ENCODE measurements around the gene SP1.
"Not testable (repeated sequence)": the region's sequence is repeated elsewhere in the genome, so short reads cannot be mapped to it uniquely, and the experiment has no call there.

The SP1 gene

DNA sequence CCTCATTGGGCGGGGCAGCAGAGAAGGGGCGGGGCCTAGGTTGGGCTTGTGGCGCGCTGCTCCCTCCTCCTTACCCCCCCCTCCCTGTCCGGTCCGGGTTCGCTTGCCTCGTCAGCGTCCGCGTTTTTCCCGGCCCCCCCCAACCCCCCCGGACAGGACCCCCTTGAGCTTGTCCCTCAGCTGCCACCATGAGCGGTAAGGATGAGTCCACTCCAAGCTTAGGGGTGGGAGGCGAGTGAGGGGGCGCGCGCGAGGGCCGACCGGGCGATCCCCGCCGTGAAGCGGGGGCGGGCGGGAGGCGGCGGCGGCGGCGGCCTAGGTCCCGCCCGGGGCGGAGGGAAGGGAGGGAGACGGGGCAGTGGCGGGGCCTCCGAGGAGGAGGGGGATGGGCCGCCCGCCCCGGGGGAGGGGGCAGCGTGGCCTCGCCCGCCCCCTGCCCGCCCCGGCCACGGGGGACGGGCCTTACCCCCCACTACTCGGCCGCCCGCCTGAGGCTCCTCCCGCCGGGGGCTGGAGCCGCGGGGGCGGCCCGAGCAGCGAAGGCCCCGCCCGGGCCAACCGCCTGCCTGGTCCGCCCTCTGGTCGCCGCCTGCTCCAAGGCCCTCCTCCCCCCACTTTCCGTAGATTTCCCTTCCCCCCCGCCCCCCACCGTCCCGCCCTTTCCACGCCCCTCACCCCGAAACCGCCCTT, at the start of gene SP1:
Gene SP1, plus strand, starts transcription at position 73 of the 690 bp plus-strand sequence. Its CDS starts 116 bp downstream, at position 189.
- FAIRE-seq, result no peak

DNA sequence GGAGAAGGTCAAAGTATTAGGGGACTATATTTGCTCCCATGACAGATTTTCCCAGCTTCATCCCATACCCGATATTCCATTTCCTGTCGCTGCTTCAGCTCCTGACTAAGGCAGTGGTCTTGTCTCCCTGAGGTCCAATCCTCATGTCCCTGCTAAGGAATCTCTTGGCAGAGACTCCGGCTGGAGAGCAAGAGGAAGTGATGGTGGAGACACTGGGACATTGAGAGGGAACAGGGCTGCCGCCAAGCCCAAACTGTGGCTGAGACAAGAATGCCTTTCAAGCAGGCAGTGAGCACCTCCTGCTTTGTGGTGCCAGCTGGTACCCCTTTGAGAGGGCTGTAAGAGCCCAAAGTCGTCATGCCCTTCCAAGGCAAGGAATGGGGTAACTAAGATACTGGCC, 49.3 kb upstream of the SP1 start:
- no peak for FAIRE-seq

DNA sequence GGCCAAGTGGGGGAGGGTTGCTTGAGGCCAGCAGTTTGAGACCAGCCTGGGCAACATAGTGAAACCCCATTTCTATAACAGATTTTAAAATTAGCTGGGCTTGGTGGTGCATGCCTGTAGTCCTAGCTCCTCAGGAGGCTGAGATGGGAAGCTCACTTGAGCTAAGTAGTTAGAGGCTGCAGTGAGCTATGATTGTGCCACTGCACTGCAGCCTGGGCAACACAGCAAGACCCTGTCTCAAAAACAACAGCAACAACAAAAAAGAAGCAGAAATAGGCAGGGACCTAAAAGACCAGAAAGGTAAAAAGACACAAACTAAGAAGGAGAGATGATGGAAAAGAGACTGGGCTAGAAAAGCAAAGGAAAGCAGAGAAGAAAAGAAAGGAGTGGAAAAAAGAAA, 47.6 kb upstream of the SP1 start:
- not testable (repeated sequence) for FAIRE-seq

- FAIRE-seq, result no peak
Observed at GRCh38 chr12:53332744-53333143, 47.2 kb upstream of the SP1 start.

DNA sequence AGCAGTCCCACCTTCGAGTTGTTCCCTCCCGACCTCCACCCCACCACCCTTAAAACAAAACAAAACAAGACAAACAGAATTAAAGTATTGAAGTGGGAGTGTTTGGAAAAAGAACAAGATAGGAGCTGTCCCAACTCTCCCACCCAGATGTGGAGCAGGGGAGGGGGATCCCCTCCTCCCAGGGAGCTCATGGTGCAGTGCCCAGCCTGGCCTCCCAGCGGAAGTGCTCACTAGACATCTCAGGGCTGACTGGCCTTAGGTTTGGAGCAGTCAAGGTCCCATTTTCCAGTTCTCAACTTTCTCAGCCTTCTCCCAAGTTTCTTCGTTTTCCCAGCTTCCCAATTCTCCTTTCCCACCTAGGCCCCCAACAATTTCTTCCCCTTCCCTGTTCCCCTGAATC, 46.7 kb upstream of the SP1 start:
- FAIRE-seq, result no peak

DNA sequence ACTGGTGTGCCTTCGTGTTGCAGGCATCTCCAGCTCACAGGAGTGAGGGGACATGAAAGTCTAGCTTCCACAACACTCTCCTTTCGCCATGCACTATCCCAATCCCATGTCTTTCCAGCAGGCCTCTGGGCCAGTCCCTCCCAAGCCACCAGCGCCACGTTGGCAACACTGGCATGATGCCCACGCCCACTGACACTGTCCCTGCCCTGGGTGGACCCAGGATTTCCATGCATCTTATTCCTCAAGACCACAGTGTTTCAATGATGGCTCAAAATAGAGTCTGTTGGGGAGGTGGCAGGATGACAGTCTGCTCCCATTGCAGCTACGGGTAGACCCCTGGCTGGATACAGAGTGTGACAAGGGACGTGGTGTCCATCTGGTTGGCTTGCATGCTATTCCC, 46.1 kb upstream of the SP1 start:
- FAIRE-seq, result no peak

DNA sequence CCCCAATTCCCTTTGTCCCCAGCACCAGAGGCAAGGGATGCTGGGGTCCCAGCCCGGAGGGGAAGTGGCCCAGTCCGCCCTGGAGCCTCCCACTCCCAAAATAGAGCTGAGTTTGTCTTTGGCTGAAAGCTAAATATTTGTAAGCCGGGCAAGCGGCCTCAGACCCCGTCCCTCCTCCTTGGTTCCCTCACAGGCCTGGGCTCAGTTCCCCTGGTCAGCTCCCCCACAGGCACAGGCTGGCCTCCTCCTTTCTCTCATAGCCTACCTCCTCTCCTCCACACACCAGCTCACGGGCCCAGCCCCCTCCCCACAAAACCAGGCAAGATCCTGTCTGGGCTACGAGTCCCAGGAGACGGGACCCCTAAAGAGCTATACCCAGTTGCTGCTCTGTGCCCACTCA, 45.2 kb upstream of the SP1 start:
- FAIRE-seq, result no peak

DNA sequence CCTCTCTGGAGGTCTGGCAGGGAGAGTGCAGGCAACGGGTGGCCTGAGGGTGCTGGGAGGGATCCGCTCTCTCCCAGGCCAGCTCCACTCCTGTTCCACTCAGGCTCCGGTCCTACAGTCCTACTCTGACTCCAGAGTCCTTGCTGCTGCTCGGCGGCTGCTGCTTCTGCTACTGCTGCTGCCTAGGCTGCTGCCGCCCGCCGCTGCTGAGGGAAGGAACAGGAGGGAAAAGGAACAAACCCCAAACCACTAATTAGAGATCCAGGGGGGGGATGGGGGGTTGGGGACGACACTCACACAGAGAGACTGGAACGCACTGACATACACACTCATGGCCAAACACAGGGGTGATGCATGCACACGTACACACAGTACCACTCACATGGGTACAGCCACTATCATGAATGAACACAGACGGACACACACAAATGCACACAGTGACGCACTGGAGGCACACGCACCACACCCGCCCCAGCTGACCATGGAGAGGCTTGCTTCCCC, 43.7 kb upstream of the SP1 start, which contains the start of gene SP7:
Gene SP7, minus strand, starts transcription at position 174 of the 501 bp plus-strand sequence. CDS start 708 bp downstream, outside the sequence.
- no peak for FAIRE-seq

DNA sequence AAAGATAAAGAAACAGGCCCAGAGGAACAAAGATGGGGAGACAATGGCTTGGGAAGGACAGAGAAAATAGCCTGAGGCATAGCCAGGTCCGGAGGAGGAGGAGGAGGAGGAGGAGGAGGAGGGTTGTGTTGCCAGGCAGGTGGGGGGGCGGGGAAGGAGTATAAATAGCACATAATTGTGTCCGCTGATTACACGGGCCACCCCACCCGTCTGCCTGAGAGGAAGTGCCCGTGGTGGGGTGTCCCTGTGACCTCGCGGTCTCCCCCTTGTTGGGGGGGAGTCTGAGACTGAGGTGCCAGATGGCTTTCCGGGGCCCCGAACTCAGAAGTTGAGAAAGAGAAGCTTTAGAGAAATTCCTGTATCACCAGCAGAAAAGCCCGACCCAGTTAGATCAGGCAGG, 42.0 kb upstream of the SP1 start:
- FAIRE-seq, result no peak

DNA sequence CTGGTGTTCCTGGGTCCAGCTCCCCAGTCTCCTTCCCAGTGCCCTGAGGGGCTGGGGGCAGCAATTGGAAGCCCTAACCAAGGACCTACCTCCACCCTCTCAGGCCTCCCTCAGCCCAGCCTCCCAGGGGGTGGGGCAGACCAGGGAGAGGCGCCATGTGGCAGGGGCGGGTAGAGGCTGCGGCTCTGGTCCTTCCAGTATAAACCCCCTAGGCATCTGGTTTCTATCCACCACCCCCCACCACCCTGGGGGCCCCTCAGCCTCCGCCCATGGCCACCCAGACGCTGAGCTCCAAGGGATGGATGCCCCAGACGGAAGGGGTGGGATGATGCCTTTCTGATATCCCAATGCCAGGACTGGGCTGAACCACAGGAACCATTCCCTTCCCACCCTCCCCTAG, 41.1 kb upstream of the SP1 start:
- FAIRE-seq, result no peak

GRCh38 chr12:53340398-53340797, 39.6 kb upstream of the SP1 start:
- FAIRE-seq, result no peak

DNA sequence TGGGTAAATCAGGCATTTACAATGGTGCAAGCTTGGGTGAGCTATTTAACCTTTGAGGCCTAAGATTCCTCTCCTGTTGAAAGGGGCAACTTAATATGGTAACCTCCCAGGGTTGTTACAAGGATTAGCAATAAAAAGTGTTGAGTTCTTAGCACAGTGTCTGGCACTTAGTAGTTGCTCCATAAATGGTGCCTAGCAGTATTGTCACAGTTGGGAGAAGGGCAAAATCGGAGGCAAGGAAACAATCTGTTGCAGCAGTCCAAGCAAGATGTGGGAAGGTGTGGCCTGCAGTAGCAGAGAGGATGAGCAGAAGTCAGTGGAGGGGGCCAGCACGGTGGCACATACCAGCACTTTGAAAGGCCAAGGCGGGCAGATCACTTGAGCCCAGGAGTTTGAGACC, 36.5 kb upstream of the SP1 start:
- FAIRE-seq, result no peak

DNA sequence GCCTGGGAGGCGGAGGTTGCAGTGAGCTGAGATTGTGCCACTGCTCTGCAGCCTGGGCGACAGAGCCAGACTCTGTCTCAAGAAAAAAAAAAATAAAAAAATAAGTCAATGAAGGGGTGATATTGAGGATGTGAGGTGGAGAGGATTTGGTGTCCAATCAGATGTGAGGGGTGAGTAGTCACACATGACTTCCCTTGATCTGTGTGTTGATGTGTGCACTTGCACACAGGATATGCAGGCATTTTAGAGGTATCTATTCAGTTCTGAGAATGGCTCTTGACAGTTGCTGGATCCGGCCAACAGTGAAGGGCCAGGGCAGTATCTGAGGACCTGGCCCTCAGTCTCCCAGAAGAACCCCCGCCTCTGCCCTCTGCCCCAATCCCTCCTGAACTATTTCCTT, 36.0 kb upstream of the SP1 start:
- FAIRE-seq, result no peak

GRCh38 chr12:53344487-53344823, 35.5 kb upstream of the SP1 start:
- no peak for FAIRE-seq

GRCh38 chr12:53344824-53345485, 35.0 kb upstream of the SP1 start:
- no peak for FAIRE-seq

GRCh38 chr12:53345486-53346188, 34.3 kb upstream of the SP1 start:
- no peak for FAIRE-seq

GRCh38 chr12:53346491-53346890, 33.5 kb upstream of the SP1 start:
- no peak for FAIRE-seq

- no peak for FAIRE-seq
Observed at GRCh38 chr12:53347905-53348304, 32.1 kb upstream of the SP1 start.

DNA sequence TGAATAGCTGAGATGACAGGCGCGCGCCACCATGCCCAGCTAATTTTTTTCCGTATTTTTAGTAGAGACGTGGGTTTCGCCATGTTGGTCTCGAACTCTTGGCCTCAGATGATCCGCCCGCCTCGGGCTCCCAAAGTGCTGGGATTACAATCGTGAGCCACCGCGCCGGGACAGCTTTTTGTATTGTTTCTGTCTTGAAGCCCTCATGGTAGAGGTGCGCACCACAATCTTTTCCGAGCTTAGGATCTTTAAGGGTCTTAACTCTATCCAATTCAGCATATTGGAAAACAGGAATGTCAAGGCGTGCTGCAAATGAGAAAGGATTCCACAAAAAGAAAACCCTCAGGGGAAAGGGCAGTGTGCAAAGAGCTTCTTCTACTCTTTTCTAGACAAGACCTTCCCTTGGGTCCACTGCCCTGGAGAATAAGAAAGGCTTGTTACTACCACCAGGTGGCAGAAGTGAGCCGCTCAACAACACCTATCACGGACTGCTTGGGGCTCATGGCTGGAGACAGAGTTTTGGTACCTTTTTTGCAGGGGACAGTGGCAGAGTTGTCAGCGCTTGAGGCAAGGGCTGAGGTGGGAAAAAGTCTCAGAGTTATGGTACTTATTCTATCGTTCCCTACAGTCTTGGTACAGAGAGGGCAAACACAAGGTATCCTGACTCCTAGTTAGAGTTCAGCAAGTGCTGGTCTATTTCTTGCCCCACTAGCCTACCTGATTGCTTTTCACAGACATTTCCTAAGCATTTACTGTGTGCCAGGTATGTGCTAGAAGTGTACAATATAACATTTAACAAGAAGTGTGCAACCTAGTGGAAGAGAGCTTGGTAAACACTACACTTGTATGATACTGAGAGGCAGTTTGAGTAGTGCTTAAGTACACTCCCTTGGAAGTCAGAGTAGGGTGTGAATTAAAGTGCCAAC, 27.4 kb upstream of the SP1 start:
- FAIRE-seq, result no peak

GRCh38 chr12:53353257-53353655, 26.7 kb upstream of the SP1 start:
- no peak for FAIRE-seq

DNA sequence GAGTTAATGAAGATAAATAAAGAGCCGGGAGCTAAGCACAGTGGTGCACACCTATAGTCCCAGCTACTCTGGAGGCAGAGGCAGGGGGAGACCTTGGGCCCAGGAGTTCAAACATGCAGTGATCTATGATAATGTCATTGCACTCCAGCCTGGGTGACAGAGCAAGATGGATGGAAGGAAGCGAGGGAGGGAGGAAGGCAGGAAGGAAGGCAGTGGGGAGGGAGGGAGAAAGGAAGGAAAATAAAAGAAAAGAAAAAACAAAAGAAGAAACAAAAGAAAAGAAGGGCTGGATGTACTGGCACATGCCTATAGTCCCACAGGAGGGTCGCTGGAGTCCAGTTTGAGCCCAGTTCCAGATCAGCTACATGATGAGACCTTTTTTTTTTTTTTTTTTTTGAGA, 24.9 kb upstream of the SP1 start:
- no peak for FAIRE-seq

GRCh38 chr12:53358836-53359419, 21.0 kb upstream of the SP1 start:
- no peak for FAIRE-seq
